Neuronal stem cell (in vitro differentiated cells): ENCODE measurements around the gene LRRC4B.

Experiments used
- DNase-seq: peaks from one replicate; pipeline ENCODE4 v3.0.0-alpha.2; 2013; ENCODE audit warnings: low spot score
- H2AFZ ChIP-seq: one replicate; pipeline ENCODE4 v1.6.1; 2013; ENCODE audit warnings: mild to moderate bottlenecking, low read length, inconsistent platforms
- H2AK5ac ChIP-seq: 2 replicates; pipeline ENCODE4 v1.6.1; 2013; ENCODE audit warnings: low read depth, mild to moderate bottlenecking, inconsistent platforms, low read length, moderate library complexity, mixed read lengths
- H2BK120ac ChIP-seq: 2 replicates; pipeline ENCODE4 v1.6.1; 2013; ENCODE audit warnings: low read depth, mild to moderate bottlenecking, inconsistent platforms, low read length, moderate library complexity, mixed read lengths
- H2BK12ac ChIP-seq: one replicate; pipeline ENCODE4 v1.6.1; 2013; ENCODE audit warnings: low read length, inconsistent platforms
- H2BK15ac ChIP-seq: 2 replicates; pipeline ENCODE4 v1.6.1; 2013; ENCODE audit warnings: mild to moderate bottlenecking, low read length, inconsistent platforms, mixed read lengths
- H2BK5ac ChIP-seq: one replicate; pipeline ENCODE4 v1.6.1; 2013; ENCODE audit warnings: inconsistent platforms, mild to moderate bottlenecking, low read length, moderate library complexity
- H3K14ac ChIP-seq: one replicate; pipeline ENCODE4 v1.6.1; 2013; ENCODE audit warnings: low read length, inconsistent platforms
- H3K18ac ChIP-seq: 2 replicates; pipeline ENCODE4 v1.6.1; 2013; ENCODE audit warnings: low read length, inconsistent platforms
- H3K23ac ChIP-seq: 2 replicates; pipeline ENCODE4 v1.6.1; 2013; ENCODE audit warnings: low read depth, mild to moderate bottlenecking, mixed read lengths, low read length, inconsistent platforms; ENCODE audit not compliant: poor library complexity
- H3K27ac ChIP-seq: replicated peaks from 3 replicates; pipeline ENCODE4 v1.5.1; 2013; ENCODE audit warnings: low read length, inconsistent platforms
- H3K27me3 ChIP-seq, 3 experiments: 2 replicates each; pipeline ENCODE4 v1.6.1; 2013; ENCODE audit warnings: low read length in 3 of 3, mild to moderate bottlenecking in 2 of 3, inconsistent platforms in 1 of 3, low read depth in 1 of 3, mixed read lengths in 1 of 3, moderate library complexity in 1 of 3; ENCODE audit not compliant: control insufficient read depth in 3 of 3, insufficient read depth in 3 of 3
- H3K36me3 ChIP-seq, 2 donors: replicated peaks in 1 of 2; 2 replicates each; pipeline ENCODE4 v1.6.1; 2013; ENCODE audit warnings: low read length in 2 of 2; ENCODE audit not compliant: control insufficient read depth in 2 of 2, insufficient read depth in 2 of 2
- H3K4ac ChIP-seq: 2 replicates; pipeline ENCODE4 v1.6.1; 2013; ENCODE audit warnings: inconsistent platforms, mild to moderate bottlenecking, low read length, moderate library complexity
- H3K4me1 ChIP-seq, 2 donors: 1 replicate in 1 of 2; 2 replicates in 1 of 2; pipeline ENCODE4 v1.6.1; 2013; ENCODE audit warnings: low read length in 2 of 2, low read depth in 1 of 2; ENCODE audit not compliant: control insufficient read depth in 2 of 2, insufficient read depth in 1 of 2
- H3K4me2 ChIP-seq: one replicate; pipeline ENCODE4 v1.6.1; 2013; ENCODE audit warnings: mild to moderate bottlenecking, low read length, inconsistent platforms; ENCODE audit not compliant: insufficient read depth, poor library complexity, severe bottlenecking
- H3K4me3 ChIP-seq, 2 donors: 2 replicates each; pipeline ENCODE4 v1.5.1; 2013; ENCODE audit warnings: low read length in 2 of 2, mild to moderate bottlenecking in 2 of 2, inconsistent platforms in 1 of 2, moderate library complexity in 1 of 2
- H3K79me1 ChIP-seq: one replicate; pipeline ENCODE4 v1.6.1; 2013; ENCODE audit warnings: low read depth, mild to moderate bottlenecking, inconsistent platforms, low read length, moderate library complexity
- H3K9ac ChIP-seq: one replicate; pipeline ENCODE4 v1.6.1; 2013; ENCODE audit warnings: mild to moderate bottlenecking, low read depth, low read length, inconsistent platforms; ENCODE audit not compliant: poor library complexity
- H3K9me3 ChIP-seq, 2 donors: replicated peaks in 1 of 2; 2 replicates each; pipeline versions ENCODE3 to v1.6.1; 2013; ENCODE audit warnings: low read length in 2 of 2, mild to moderate bottlenecking in 2 of 2, inconsistent platforms in 1 of 2, low read depth in 1 of 2, mixed read lengths in 1 of 2, moderate library complexity in 1 of 2; ENCODE audit not compliant: control insufficient read depth in 2 of 2, insufficient read depth in 1 of 2
- H4K8ac ChIP-seq: one replicate; pipeline ENCODE4 v1.6.1; 2013; ENCODE audit warnings: low read depth, mild to moderate bottlenecking, inconsistent platforms, low read length, moderate library complexity
- H4K91ac ChIP-seq: one replicate; pipeline ENCODE4 v1.6.1; 2013; ENCODE audit warnings: low read length, low read depth, mild to moderate bottlenecking, inconsistent platforms; ENCODE audit not compliant: poor library complexity
- WGBS, 2 donors: extraction: QIAGEN DNeasy Blood & Tissue Kit; methylation state at CpG; one replicate each; pipeline ENCODE4 v1.1.7; 2013; ENCODE audit warnings: missing lambda C conversion rate in 2 of 2, mixed read lengths in 1 of 2; ENCODE audit not compliant: insufficient read length in 2 of 2, insufficient replicate concordance in 1 of 2; ENCODE audit errors: extremely low coverage in 2 of 2; 5-methylcytosine and 5-hydroxymethylcytosine counted together

The LRRC4B gene

DNA sequence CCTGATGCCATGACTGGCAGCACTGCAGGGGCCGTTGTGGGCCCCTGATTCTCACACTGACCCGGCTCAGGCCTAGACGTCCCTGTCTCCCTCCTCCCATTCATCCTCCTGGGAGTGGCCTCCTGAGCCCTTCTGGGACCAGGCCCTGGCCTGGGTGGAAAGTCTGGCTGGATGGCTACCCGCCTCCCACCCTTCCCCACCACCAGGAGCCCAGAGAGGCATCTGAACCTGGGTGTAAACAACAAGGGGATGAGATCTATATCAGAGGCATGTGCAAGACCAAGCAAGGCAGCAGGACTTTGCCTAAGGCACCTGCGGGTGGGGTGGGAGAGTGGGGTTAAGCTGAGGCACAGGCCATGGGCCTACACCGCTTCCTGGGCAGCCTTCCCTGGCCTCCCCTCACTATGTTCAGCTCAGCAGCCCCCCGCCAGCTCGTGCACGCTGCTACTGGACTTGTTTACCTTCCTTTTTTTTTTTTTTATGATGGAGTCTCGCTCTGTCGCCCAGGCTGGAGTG, 32.5 kb downstream of the LRRC4B start:
- DNase-seq = no peak
- no CpG with 5 or more reads among the region's 11 CpGs for WGBS, 2 donors
- H3K4me3 ChIP-seq = no peak overlapping the region

DNA sequence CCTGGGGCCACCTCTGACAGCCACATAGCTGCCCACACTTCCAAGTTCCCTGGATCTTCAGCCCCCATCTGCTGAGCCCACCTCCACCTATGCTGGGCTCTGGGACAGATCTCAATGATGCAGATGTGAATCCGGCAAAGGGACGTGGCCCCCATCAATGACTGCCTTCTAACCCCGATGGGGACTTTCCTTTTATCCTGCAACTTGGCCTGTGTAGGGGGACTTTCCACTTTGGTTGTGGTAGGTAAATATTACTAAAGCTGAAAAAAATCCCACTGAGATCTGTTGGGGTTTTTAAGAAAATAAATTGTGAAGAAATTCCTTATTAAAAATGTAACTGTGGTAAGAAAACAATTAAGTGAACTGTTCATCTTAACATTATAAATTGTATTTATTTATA, 33.8 kb downstream of the LRRC4B start:
- Histone ChIP-seq H3K9ac (no peak overlapping the region), H3K9me3 (peaks cover 13 to 21% of the 10 kb centered on the region in 2 donors), H3K18ac (no peak overlapping the region), H2BK5ac (no peak overlapping the region), H3K27me3 (peaks cover 0 to 1% (median 0%) of the 10 kb centered on the region in 3 experiments), H2AK5ac (no peak overlapping the region), H3K23ac (no peak overlapping the region), H2AFZ (no peak overlapping the region), H2BK12ac (no peak overlapping the region), H2BK15ac (no peak overlapping the region), H3K4me3 (no peak overlapping the region), H3K27ac (no peak overlapping the region), H3K79me1 (peaks cover 22% of the 10 kb centered on the region), H3K4me1 (peaks cover 8 to 12% of the 10 kb centered on the region in 2 donors), H3K36me3 (peaks cover 23 to 69% of the 10 kb centered on the region in 2 donors), H4K8ac (no peak overlapping the region), H3K4ac (no peak overlapping the region), H4K91ac (no peak overlapping the region), H2BK120ac (no peak overlapping the region), H3K4me2 (no peak overlapping the region), H3K14ac (no peak overlapping the region)
- WGBS, 2 donors = no CpG with 5 or more reads among the region's 3 CpGs
- no peak for DNase-seq

More for the DNA sequence above, 32.5 kb downstream of the LRRC4B start:
- no peak overlapping the region for H2BK15ac ChIP-seq
- no peak overlapping the region for H2AK5ac ChIP-seq
- H3K4me2 ChIP-seq = no peak overlapping the region
- peak overlapping the region; percentile 36 for H3K18ac ChIP-seq
- no peak overlapping the region for H3K9ac ChIP-seq
- peaks cover 22% of the 10 kb centered on the region for H3K79me1 ChIP-seq
- H2BK120ac ChIP-seq = no peak overlapping the region
- H3K14ac ChIP-seq = no peak overlapping the region
- H3K4ac ChIP-seq = no peak overlapping the region
- H3K4me1 ChIP-seq = peaks cover 8 to 12% of the 10 kb centered on the region in 2 donors
- H2AFZ ChIP-seq = no peak overlapping the region
- H3K9me3 ChIP-seq = peaks cover 13 to 21% of the 10 kb centered on the region in 2 donors
- no peak overlapping the region for H4K8ac ChIP-seq
- H3K23ac ChIP-seq = no peak overlapping the region
- H3K27me3 ChIP-seq = peaks cover 0 to 1% (median 0%) of the 10 kb centered on the region in 3 experiments
- no peak overlapping the region for H3K27ac ChIP-seq
- H2BK5ac ChIP-seq = no peak overlapping the region
- H2BK12ac ChIP-seq = no peak overlapping the region
- no peak overlapping the region for H4K91ac ChIP-seq
- peaks cover 23 to 73% of the 10 kb centered on the region in 2 donors for H3K36me3 ChIP-seq

DNA sequence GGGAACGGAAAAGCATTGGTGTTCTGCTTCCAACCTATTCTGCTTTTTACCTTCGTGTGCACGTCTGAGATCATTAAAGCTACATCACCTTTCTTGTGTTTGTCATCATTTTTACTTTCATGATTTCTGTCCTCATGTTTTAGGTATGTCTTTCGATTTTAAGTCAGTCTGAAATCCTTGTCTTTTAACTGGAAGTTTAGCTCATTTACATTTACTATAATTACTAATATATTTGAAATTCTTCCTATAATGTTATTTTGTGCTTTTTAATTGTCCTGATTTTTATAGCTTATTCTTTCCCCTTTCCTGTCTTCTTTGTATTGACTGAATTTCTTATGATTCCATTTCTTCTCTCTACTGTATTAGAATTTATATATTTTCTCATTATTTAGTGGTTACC, 35.3 kb downstream of the LRRC4B start:
- Histone ChIP-seq H3K79me1 (peaks cover 20% of the 10 kb centered on the region), H2BK120ac (no peak overlapping the region), H4K8ac (no peak overlapping the region), H3K27me3 (peaks cover 0 to 1% (median 0%) of the 10 kb centered on the region in 3 experiments), H3K14ac (no peak overlapping the region), H2BK12ac (no peak overlapping the region), H3K18ac (no peak overlapping the region), H3K4me2 (no peak overlapping the region), H3K4ac (no peak overlapping the region), H4K91ac (no peak overlapping the region), H2BK5ac (no peak overlapping the region), H3K4me1 (peaks cover 8 to 13% of the 10 kb centered on the region in 2 donors), H3K4me3 (no peak overlapping the region), H3K23ac (no peak overlapping the region), H2AK5ac (no peak overlapping the region), H3K9me3 (peaks cover 13 to 21% of the 10 kb centered on the region in 2 donors), H3K36me3 (peaks cover 24 to 71% of the 10 kb centered on the region in 2 donors), H3K27ac (no peak overlapping the region), H2BK15ac (no peak overlapping the region), H2AFZ (no peak overlapping the region), H3K9ac (no peak overlapping the region)
- no CpG with 5 or more reads among the region's 4 CpGs for WGBS, 2 donors
- no peak for DNase-seq

DNA sequence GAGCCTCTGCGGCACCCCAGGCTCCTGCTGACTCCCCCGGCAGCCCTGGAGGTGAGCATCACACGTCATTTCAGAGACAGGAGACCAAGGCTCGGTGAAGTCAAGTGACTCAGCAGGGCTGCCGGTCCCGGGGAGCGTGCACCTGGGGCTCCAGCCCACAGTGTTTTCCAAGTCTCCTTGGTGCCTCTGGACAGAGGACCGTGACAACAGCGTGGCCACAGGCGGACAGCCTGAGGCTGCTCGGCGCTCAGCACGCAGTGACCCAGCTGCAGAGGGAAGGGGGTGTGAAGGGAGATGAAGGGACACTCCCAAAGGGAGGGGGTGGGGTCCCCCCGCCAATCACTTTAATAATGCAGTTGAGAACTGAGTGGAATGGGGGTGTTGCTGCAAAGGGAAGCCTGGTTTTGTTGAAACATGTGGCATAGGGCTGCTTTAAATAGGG, 37.0 kb downstream of the LRRC4B start:
- Histone ChIP-seq H4K8ac (no peak overlapping the region), H3K36me3 (peaks cover 16 to 61% of the 10 kb centered on the region in 2 donors), H2AFZ (no peak overlapping the region), H3K27me3 (peaks cover 0 to 1% (median 0%) of the 10 kb centered on the region in 3 experiments), H3K23ac (no peak overlapping the region), H4K91ac (no peak overlapping the region), H3K4ac (no peak overlapping the region), H2AK5ac (peak overlapping the region; percentile 56), H3K9me3 (peaks cover 13 to 21% of the 10 kb centered on the region in 2 donors), H3K79me1 (peaks cover 10% of the 10 kb centered on the region), H3K27ac (peak overlapping the region; percentile 44), H3K9ac (peak overlapping the region; percentile 44), H2BK12ac (no peak overlapping the region), H3K4me3 (no peak overlapping the region), H3K4me1 (peaks cover 8 to 13% of the 10 kb centered on the region in 2 donors), H3K14ac (peak overlapping the region; percentile 17), H3K4me2 (no peak overlapping the region), H3K18ac (peak overlapping the region; percentile 88), H2BK120ac (peak overlapping the region; percentile 31), H2BK5ac (no peak overlapping the region), H2BK15ac (no peak overlapping the region)
- WGBS, 2 donors = no CpG with 5 or more reads among the region's 14 CpGs
- no peak for DNase-seq
